ENCODE measurements around the gene STAG3.
"Not testable (repeated sequence)": the region's sequence is repeated elsewhere in the genome, so short reads cannot be mapped to it uniquely, and the experiment has no call there.

Gene STAG3

GRCh38 chr7:100177045-100178001 lies at the start of gene STAG3, which contains the start of gene GPC2:
Gene STAG3, plus strand, starts transcription at chr7:100177918. Its CDS starts 2,639 bp downstream, at chr7:100180557.
Gene GPC2, minus strand, starts transcription at chr7:100177381. Its CDS starts 182 bp downstream, at chr7:100177199.
- peak; percentile 96 for DNase-seq
- peaks cover 1 to 3% of the 10 kb centered on the region in 2 donors for H3K36me3 Mint-ChIP-seq
- H3K27ac Mint-ChIP-seq: peak within 1 kb of the TSS; percentile 72
- peak; percentile 92 to 94 for ATAC-seq (replicated peaks)
- H3K4me3 Mint-ChIP-seq: peak within 1 kb of the TSS; percentile 74 to 83
- peaks cover 19 to 35% of the 10 kb centered on the region in 2 donors for H3K4me1 Mint-ChIP-seq
- peaks cover 0 to 4% of the 10 kb centered on the region in 2 donors for H3K27me3 Mint-ChIP-seq
- peaks cover 0 to 1% of the 10 kb centered on the region in 2 donors for H3K9me3 Mint-ChIP-seq

GRCh38 chr7:100128637-100128963 lies 49.1 kb upstream of the STAG3 start:
- H3K4me3 Mint-ChIP-seq: no peak overlapping the region
- H3K9me3 Mint-ChIP-seq: no peaks in the 10 kb centered on the region
- no peaks in the 10 kb centered on the region for H3K27me3 Mint-ChIP-seq
- no peak for DNase-seq
- no peak for ATAC-seq (replicated peaks)
- H3K36me3 Mint-ChIP-seq: peaks cover 4 to 5% of the 10 kb centered on the region in 2 donors
- H3K27ac Mint-ChIP-seq: no peak overlapping the region
- H3K4me1 Mint-ChIP-seq: peaks cover 26 to 54% of the 10 kb centered on the region in 2 donors

GRCh38 chr7:100130220-100130607 lies 47.5 kb upstream of the STAG3 start:
- peaks cover 17 to 42% of the 10 kb centered on the region in 2 donors for H3K4me1 Mint-ChIP-seq
- H3K4me3 Mint-ChIP-seq; H3K27me3 Mint-ChIP-seq; H3K9me3 Mint-ChIP-seq; ATAC-seq (replicated peaks); H3K36me3 Mint-ChIP-seq; H3K27ac Mint-ChIP-seq; DNase-seq: not testable (repeated sequence)

GRCh38 chr7:100130608-100131453 lies 46.9 kb upstream of the STAG3 start:
- DNase-seq (peak; percentile 65), ATAC-seq (replicated peaks) (no peak)
- Mint-ChIP-seq H3K27me3 (no peaks in the 10 kb centered on the region), H3K36me3 (peaks cover 0 to 1% of the 10 kb centered on the region in 2 donors), H3K27ac (no peak overlapping the region), H3K9me3 (no peaks in the 10 kb centered on the region), H3K4me1 (peaks cover 13 to 37% of the 10 kb centered on the region in 2 donors), H3K4me3 (peak overlapping the region; percentile 46 to 54)

GRCh38 chr7:100132126-100132525 lies 45.6 kb upstream of the STAG3 start:
- H3K4me1 Mint-ChIP-seq: peaks cover 13 to 29% of the 10 kb centered on the region in 2 donors

GRCh38 chr7:100132697-100133151 lies 45.0 kb upstream of the STAG3 start:
- Mint-ChIP-seq H3K4me3 (no peak overlapping the region), H3K4me1 (peaks cover 15 to 32% of the 10 kb centered on the region in 2 donors), H3K27me3 (no peaks in the 10 kb centered on the region), H3K9me3 (no peaks in the 10 kb centered on the region), H3K36me3 (no peaks in the 10 kb centered on the region), H3K27ac (peak overlapping the region; percentile 81)
- DNase-seq (peak; percentile 52), ATAC-seq (replicated peaks) (peak; percentile 74 to 77)

More at GRCh38 chr7:100132126-100132525, 45.6 kb upstream of the STAG3 start:
- Mint-ChIP-seq H3K27me3 (no peaks in the 10 kb centered on the region), H3K4me3 (no peak overlapping the region), H3K36me3 (no peaks in the 10 kb centered on the region), H3K9me3 (no peaks in the 10 kb centered on the region), H3K27ac (peak overlapping the region; percentile 81)
- DNase-seq: no peak
- no peak for ATAC-seq (replicated peaks)

- H3K4me3 Mint-ChIP-seq: peak overlapping the region in 1 of 2 donors; percentile 5
- DNase-seq (no peak), ATAC-seq (replicated peaks) (peak; percentile 72 to 78)
- H3K27ac Mint-ChIP-seq: peak overlapping the region; percentile 44
- H3K4me1 Mint-ChIP-seq: peaks cover 14 to 20% of the 10 kb centered on the region in 2 donors
- no peaks in the 10 kb centered on the region for H3K36me3 Mint-ChIP-seq
- H3K27me3 Mint-ChIP-seq: no peaks in the 10 kb centered on the region
- H3K9me3 Mint-ChIP-seq: no peaks in the 10 kb centered on the region
These were observed 39.6 kb upstream of the STAG3 start for GRCh38 chr7:100137851-100138760.

GRCh38 chr7:100141555-100141949 lies 36.2 kb upstream of the STAG3 start:
- H3K27me3 Mint-ChIP-seq: no peaks in the 10 kb centered on the region
- H3K4me3 Mint-ChIP-seq: no peak overlapping the region
- H3K36me3 Mint-ChIP-seq: no peaks in the 10 kb centered on the region
- H3K27ac Mint-ChIP-seq: no peak overlapping the region
- H3K9me3 Mint-ChIP-seq: no peaks in the 10 kb centered on the region
- DNase-seq (no peak), ATAC-seq (replicated peaks) (peak in 1 of 2 donors; percentile 29)
- peaks cover 14 to 20% of the 10 kb centered on the region in 2 donors for H3K4me1 Mint-ChIP-seq

- DNase-seq (no peak), ATAC-seq (replicated peaks) (no peak)
- H3K4me3 Mint-ChIP-seq: no peak overlapping the region
- no peaks in the 10 kb centered on the region for H3K27me3 Mint-ChIP-seq
- H3K4me1 Mint-ChIP-seq: peaks cover 14 to 19% of the 10 kb centered on the region in 2 donors
- no peaks in the 10 kb centered on the region for H3K9me3 Mint-ChIP-seq
- no peaks in the 10 kb centered on the region for H3K36me3 Mint-ChIP-seq
- no peak overlapping the region for H3K27ac Mint-ChIP-seq
These were observed 35.3 kb upstream of the STAG3 start for GRCh38 chr7:100142461-100142860.

- H3K4me1 Mint-ChIP-seq: peaks cover 14 to 20% of the 10 kb centered on the region in 2 donors
- H3K27ac Mint-ChIP-seq; ATAC-seq (replicated peaks); H3K4me3 Mint-ChIP-seq; H3K27me3 Mint-ChIP-seq; DNase-seq; H3K9me3 Mint-ChIP-seq: not testable (repeated sequence)
- peaks cover 7 to 12% of the 10 kb centered on the region in 2 donors for H3K36me3 Mint-ChIP-seq
These were observed 31.4 kb upstream of the STAG3 start for GRCh38 chr7:100146350-100146749.

GRCh38 chr7:100147278-100147677 lies 30.4 kb upstream of the STAG3 start:
- ATAC-seq (replicated peaks) (no peak), DNase-seq (no peak)
- Mint-ChIP-seq H3K27ac (no peak overlapping the region), H3K9me3 (no peaks in the 10 kb centered on the region), H3K27me3 (no peaks in the 10 kb centered on the region), H3K36me3 (peaks cover 11 to 14% of the 10 kb centered on the region in 2 donors), H3K4me1 (peaks cover 18 to 20% of the 10 kb centered on the region in 2 donors), H3K4me3 (no peak overlapping the region)

GRCh38 chr7:100148225-100148558 lies 29.5 kb upstream of the STAG3 start:
- peak overlapping the region; percentile 92 to 100 for H3K4me3 Mint-ChIP-seq
- no peaks in the 10 kb centered on the region for H3K9me3 Mint-ChIP-seq
- H3K36me3 Mint-ChIP-seq: peaks cover 15 to 21% of the 10 kb centered on the region in 2 donors
- peak overlapping the region; percentile 99 for H3K27ac Mint-ChIP-seq
- DNase-seq (no peak), ATAC-seq (replicated peaks) (peak; percentile 17 to 24)
- no peaks in the 10 kb centered on the region for H3K27me3 Mint-ChIP-seq
- peaks cover 24 to 25% of the 10 kb centered on the region in 2 donors for H3K4me1 Mint-ChIP-seq

- no peaks in the 10 kb centered on the region for H3K27me3 Mint-ChIP-seq
- peak within 1 kb of the TSS; percentile 92 to 100 for H3K4me3 Mint-ChIP-seq
- H3K27ac Mint-ChIP-seq: peak within 1 kb of the TSS; percentile 99
These were observed 29.0 kb upstream of the STAG3 start, which contains the start of gene LAMTOR4 for GRCh38 chr7:100148559-100149328. Gene LAMTOR4, plus strand, starts transcription at chr7:100148918. Its CDS starts 55 bp downstream, at chr7:100148973.

More at GRCh38 chr7:100148559-100149328, 29.0 kb upstream of the STAG3 start, which contains the start of gene LAMTOR4:
- peak; percentile 97 to 98 for ATAC-seq (replicated peaks)
- DNase-seq: peak; percentile 99
- Mint-ChIP-seq H3K9me3 (no peaks in the 10 kb centered on the region), H3K36me3 (peaks cover 15 to 25% of the 10 kb centered on the region in 2 donors), H3K4me1 (peaks cover 27 to 30% of the 10 kb centered on the region in 2 donors)
